Type B pancreatic cell (in vitro differentiated cells): ENCODE data around the gene ZNF664. TPM values are rescaled to one million over a fixed set of nuclear protein-coding genes. Genes with fewer than 3 reads are reported as not detected.

Source experiments
- DNase-seq: peaks from one replicate; pipeline ENCODE4 v3.0.0; 2021; ENCODE audit warnings: mixed read lengths; ENCODE audit not compliant: unreplicated experiment; ENCODE audit errors: extremely low spot score
- H3K27ac Mint-ChIP-seq: 2 replicates; pipeline ENCODE4 v1.8.0; 2021; ENCODE audit warnings: mild to moderate bottlenecking, mixed read lengths
- H3K27me3 Mint-ChIP-seq: 2 replicates; pipeline ENCODE4 v1.8.0; 2021; ENCODE audit warnings: mixed read lengths
- H3K36me3 Mint-ChIP-seq: 2 replicates; pipeline ENCODE4 v1.8.0; 2021; ENCODE audit warnings: mixed read lengths
- H3K4me1 Mint-ChIP-seq: one replicate; pipeline ENCODE4 v1.8.0; 2021; ENCODE audit warnings: mixed read lengths; ENCODE audit not compliant: unreplicated experiment
- H3K4me3 Mint-ChIP-seq: 2 replicates; pipeline ENCODE4 v1.8.0; 2021; ENCODE audit warnings: mild to moderate bottlenecking, mixed read lengths
- H3K9me3 Mint-ChIP-seq: 2 replicates; pipeline ENCODE4 v1.8.0; 2021; ENCODE audit warnings: mixed read lengths
- long read RNA-seq: library from polyadenylated mRNA; unstranded; transcript quantifications from one replicate; pipeline ENCODE4 v2.0.0, GENCODE V29; 2020
- total RNA-seq: library from RNA; stranded (reverse); gene quantifications from 2 replicates; pipeline ENCODE4 v1.2.1, GENCODE V29; 2021; ENCODE audit warnings: low replicate concordance
- TF ChIP-seq, protein P1 (sequence below): fragments of 200-600 bp; sonication (generic); conservative IDR thresholded peaks from 2 replicates; pipeline ENCODE4 v1.5.0; 2021; ENCODE audit warnings: antibody characterized with exemption, mild to moderate bottlenecking

Gene ZNF664
- 140 and 149 TPM in 2 replicates for total RNA-seq
- long read RNA-seq, full-length matches to known transcripts, result 5 of 5 reads
- long read RNA-seq, partial matches to known transcripts, result 0 of 5 reads
- long read RNA-seq, other reads (novel, unspliced or antisense), result 0 of 5 reads

DNA sequence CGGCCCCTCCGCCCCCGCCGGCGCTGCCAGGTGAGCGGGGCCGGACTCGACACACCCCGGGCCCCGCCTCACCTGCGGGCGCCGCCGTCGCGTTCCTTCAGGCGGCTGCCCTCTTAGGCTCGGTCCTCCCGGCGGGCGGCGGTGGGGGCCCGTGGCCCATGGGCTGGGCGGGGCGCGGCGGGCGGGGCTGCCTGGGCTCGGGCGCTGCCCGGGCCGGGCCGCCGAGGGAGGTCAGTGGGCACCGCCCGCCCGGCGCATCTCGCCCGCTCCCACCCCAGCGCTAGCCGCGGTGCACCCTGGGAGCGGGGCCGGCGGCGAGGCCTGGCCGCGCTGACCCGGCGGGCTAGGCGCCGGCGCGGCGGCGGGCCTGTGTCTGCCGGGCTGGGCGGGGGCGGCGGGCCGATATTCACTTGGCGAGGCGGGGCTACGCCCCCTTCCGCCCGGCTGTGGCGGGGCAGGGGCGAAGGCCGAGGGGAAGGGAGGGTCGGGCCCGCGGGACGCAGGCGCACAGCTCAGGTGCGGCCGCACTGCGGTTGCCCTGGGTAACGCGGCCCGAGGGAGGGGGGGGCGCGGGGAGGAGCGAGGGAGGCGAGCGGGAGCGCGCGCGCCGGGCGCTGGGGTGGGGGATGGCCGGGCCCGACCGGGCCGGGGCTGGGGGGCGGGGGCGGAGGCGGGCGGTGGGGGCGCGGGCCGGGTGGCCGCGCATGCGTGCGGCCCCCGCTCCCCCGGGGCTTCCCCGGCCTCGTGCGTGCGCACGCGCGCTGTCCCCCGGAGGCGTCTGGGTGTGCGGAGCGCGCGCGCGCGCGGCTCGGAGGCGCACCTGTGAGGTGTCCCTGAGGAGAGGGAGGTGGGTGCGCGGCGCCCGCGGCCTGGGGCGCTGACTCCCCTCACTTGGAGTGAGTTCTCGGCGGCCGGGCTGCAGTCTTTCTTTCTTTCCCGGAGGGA, at the start of gene ZNF664, which contains the start of gene CCDC92:
Gene ZNF664, plus strand, starts transcription at position 759 of the 945 bp plus-strand sequence. CDS start 38,930 bp downstream, outside the sequence.
Gene CCDC92, minus strand, starts transcription at position 375 of the 945 bp plus-strand sequence. CDS start 28,526 bp downstream, outside the sequence.
- H3K4me1 Mint-ChIP-seq, result peaks cover 29% of the 10 kb centered on the region
- peak within 1 kb of the TSS; percentile 99 for H3K4me3 Mint-ChIP-seq
- no peaks in the 10 kb centered on the region for H3K27me3 Mint-ChIP-seq
- peak within 1 kb of the TSS; percentile 97 for H3K27ac Mint-ChIP-seq
- no peaks in the 10 kb centered on the region for H3K9me3 Mint-ChIP-seq
- peaks cover 28% of the 10 kb centered on the region for H3K36me3 Mint-ChIP-seq
- TF ChIP-seq, protein P1, sequence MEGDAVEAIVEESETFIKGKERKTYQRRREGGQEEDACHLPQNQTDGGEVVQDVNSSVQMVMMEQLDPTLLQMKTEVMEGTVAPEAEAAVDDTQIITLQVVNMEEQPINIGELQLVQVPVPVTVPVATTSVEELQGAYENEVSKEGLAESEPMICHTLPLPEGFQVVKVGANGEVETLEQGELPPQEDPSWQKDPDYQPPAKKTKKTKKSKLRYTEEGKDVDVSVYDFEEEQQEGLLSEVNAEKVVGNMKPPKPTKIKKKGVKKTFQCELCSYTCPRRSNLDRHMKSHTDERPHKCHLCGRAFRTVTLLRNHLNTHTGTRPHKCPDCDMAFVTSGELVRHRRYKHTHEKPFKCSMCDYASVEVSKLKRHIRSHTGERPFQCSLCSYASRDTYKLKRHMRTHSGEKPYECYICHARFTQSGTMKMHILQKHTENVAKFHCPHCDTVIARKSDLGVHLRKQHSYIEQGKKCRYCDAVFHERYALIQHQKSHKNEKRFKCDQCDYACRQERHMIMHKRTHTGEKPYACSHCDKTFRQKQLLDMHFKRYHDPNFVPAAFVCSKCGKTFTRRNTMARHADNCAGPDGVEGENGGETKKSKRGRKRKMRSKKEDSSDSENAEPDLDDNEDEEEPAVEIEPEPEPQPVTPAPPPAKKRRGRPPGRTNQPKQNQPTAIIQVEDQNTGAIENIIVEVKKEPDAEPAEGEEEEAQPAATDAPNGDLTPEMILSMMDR, result peak; percentile 37
- peak; percentile 98 for DNase-seq

DNA sequence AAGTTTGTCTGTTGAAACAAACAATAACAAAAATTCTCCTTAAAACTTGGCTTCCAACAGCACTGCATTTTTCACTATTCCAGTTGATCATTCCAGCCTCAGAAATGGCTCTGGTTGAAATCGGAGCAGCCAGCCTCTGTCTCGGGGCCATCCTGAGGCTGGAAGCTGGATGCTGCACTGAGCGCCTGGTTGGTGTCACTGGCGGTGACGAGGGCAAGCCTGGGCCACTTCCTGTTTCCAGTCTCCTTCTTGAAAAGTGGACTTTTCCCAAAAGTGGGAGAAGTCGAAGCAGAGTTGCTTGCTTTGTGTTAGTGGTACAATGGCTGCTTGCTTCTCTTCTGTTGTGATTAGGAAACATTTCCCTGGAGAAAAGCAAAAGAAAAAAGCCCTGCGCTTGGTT, 49.1 kb upstream of the ZNF664 start:
- H3K4me1 Mint-ChIP-seq, result peaks cover 8% of the 10 kb centered on the region

DNA sequence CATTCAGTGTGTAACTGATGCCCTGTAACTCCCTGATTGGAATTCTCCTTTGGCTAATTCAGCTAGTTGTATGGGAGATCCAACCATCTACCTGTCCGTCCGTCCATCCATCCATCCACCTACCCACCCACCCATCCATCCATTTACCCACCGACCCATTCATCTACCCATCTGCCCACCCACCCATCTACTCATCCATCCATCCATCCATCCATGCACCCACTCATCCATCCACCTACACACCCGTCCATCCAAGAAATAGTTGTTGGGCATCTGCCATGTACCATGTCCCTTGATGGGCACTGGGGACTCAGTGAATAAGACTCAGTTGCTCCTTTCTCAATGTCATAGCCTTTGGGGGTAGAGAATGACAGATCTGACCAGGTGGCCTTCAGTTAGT, 48.5 kb upstream of the ZNF664 start:
- Mint-ChIP-seq H3K27me3 (no peaks in the 10 kb centered on the region), H3K4me3 (no peak overlapping the region), H3K4me1 (peaks cover 6% of the 10 kb centered on the region), H3K27ac (no peak overlapping the region), H3K36me3 (no peaks in the 10 kb centered on the region), H3K9me3 (no peaks in the 10 kb centered on the region)
- TF ChIP-seq, protein P1, result no peak
- DNase-seq, result no peak

More for the DNA sequence above, 49.1 kb upstream of the ZNF664 start:
- no peaks in the 10 kb centered on the region for H3K36me3 Mint-ChIP-seq
- no peak overlapping the region for H3K27ac Mint-ChIP-seq
- no peak for DNase-seq
- no peaks in the 10 kb centered on the region for H3K9me3 Mint-ChIP-seq
- no peaks in the 10 kb centered on the region for H3K27me3 Mint-ChIP-seq
- no peak overlapping the region for H3K4me3 Mint-ChIP-seq
- TF ChIP-seq, protein P1, result no peak

DNA sequence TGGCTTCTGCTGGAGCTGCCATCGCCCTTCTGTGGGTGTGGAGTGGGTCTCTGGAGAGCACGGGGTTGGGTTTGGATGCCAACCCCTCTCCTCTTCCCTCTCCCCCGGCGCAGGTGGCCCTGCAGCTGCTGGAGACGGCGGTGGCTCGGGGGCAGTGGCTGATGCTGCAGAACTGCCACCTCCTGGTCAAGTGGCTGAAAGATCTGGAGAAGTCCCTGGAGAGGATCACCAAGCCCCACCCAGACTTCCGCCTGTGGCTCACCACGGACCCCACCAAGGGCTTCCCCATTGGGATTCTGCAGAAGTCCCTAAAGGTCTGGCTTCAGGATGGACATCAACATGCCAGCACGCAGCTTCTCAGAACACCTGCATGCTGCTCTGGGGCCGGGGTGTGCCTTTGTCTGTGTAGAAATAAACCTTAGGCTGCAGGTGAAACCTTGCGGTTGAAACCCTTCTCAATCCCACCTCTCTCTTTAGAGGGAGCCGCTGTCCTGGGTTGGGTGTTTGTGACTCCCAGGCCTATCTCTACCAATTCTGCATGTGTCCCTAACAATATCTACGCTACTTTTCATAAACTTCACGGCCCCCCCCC, 44.6 kb upstream of the ZNF664 start:
- Mint-ChIP-seq H3K27ac (no peak overlapping the region), H3K9me3 (no peaks in the 10 kb centered on the region), H3K27me3 (no peaks in the 10 kb centered on the region), H3K4me1 (no peaks in the 10 kb centered on the region), H3K36me3 (no peaks in the 10 kb centered on the region), H3K4me3 (no peak overlapping the region)
- TF ChIP-seq, protein P1, result no peak
- no peak for DNase-seq

DNA sequence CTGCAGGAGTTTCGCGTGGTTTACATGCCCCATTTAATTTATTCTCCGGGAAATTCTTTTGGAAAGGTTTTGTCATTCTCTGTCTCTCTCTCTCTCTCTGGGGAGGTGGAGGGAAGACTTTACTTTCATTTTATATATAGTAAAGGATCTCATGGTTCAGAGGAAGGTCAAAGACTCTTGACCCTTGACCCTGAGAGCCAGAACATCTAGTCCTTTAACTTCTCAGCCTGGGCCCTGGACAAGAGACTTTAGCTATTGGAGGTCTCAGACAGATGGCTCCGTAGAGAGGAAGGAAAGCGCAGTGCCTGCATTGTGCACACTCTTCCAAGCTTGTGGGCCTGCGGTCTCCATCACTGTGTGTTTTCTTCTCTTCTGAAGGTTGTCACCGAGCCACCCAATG, 44.1 kb upstream of the ZNF664 start:
- DNase-seq, result no peak
- Mint-ChIP-seq H3K27me3 (no peaks in the 10 kb centered on the region), H3K4me3 (no peak overlapping the region), H3K4me1 (no peaks in the 10 kb centered on the region), H3K36me3 (no peaks in the 10 kb centered on the region), H3K9me3 (no peaks in the 10 kb centered on the region), H3K27ac (no peak overlapping the region)
- TF ChIP-seq, protein P1, result no peak
